Keratinocyte (primary cell): ENCODE data around the gene RIPPLY1. TPM values are rescaled to one million over a fixed set of nuclear protein-coding genes. Genes with fewer than 3 reads are reported as not detected.

Experiments used
- DNase-seq: peaks from one replicate; pipeline ENCODE4 v3.0.0-alpha.2; 2011; ENCODE audit warnings: low read depth, missing footprints, low spot score
- FAIRE-seq: peaks from 2 replicates; lab custom pipeline; 2011; peaks lifted over from hg19 to GRCh38; lab: Jason Lieb, UNC
- H2AFZ ChIP-seq: 2 replicates; pipeline ENCODE4 v1.6.0; 2012; ENCODE audit warnings: low read length, control low read depth, inconsistent platforms; ENCODE audit not compliant: control insufficient read depth
- H3K27ac ChIP-seq: 2 replicates; pipeline ENCODE4 v1.5.1; 2011; ENCODE audit warnings: low read length; ENCODE audit not compliant: control insufficient read depth, insufficient read depth
- H3K27me3 ChIP-seq: 3 replicates; pipeline ENCODE4 v1.6.0; 2011; ENCODE audit warnings: low read length; ENCODE audit not compliant: control insufficient read depth, insufficient read depth; ENCODE audit errors: extremely low read depth
- H3K36me3 ChIP-seq, 2 experiments: 2 replicates in 1 of 2; 3 replicates in 1 of 2; pipeline ENCODE4 v1.5.1; 2011; ENCODE audit warnings: low read length in 2 of 2, mild to moderate bottlenecking in 1 of 2; ENCODE audit not compliant: control insufficient read depth in 2 of 2, insufficient read depth in 2 of 2; ENCODE audit errors: extremely low read depth in 1 of 2
- H3K4me1 ChIP-seq: 3 replicates; pipeline ENCODE4 v1.5.1; 2011; ENCODE audit warnings: low read length; ENCODE audit not compliant: control insufficient read depth, insufficient read depth; ENCODE audit errors: extremely low read depth
- H3K4me2 ChIP-seq: 3 replicates; pipeline ENCODE4 v1.6.0; 2011; ENCODE audit warnings: low read depth, low read length; ENCODE audit not compliant: control insufficient read depth, insufficient read depth; ENCODE audit errors: extremely low read depth
- H3K4me3 ChIP-seq, 3 experiments: fragments of 200-600 bp in 1 of 3; sonication (generic) in 1 of 3; 2 replicates in 2 of 3; 3 replicates in 1 of 3; pipeline ENCODE4 v1.5.1; 2011 to 2016; ENCODE audit warnings: low read length in 3 of 3, mild to moderate bottlenecking in 3 of 3, control low read depth in 2 of 3, inconsistent platforms in 1 of 3, low read depth in 1 of 3, mixed read lengths in 1 of 3, mixed run types in 1 of 3, moderate library complexity in 1 of 3; ENCODE audit not compliant: control insufficient read depth in 2 of 3, insufficient read depth in 2 of 3; ENCODE audit errors: extremely low read depth in 1 of 3
- H3K79me2 ChIP-seq: 2 replicates; pipeline ENCODE4 v1.6.0; 2012; ENCODE audit warnings: low read length; ENCODE audit not compliant: control insufficient read depth, insufficient read depth
- H3K9ac ChIP-seq: 3 replicates; pipeline ENCODE4 v1.6.0; 2011; ENCODE audit warnings: low read length; ENCODE audit not compliant: control insufficient read depth, insufficient read depth; ENCODE audit errors: extremely low read depth
- H3K9me1 ChIP-seq: 3 replicates; pipeline ENCODE4 v1.6.0; 2011; ENCODE audit warnings: low read length; ENCODE audit not compliant: control insufficient read depth, insufficient read depth; ENCODE audit errors: extremely low read depth
- H3K9me3 ChIP-seq: 2 replicates; pipeline ENCODE4 v1.5.1; 2012; ENCODE audit warnings: low read depth, low read length; ENCODE audit not compliant: control insufficient read depth
- H4K20me1 ChIP-seq: 3 replicates; pipeline ENCODE4 v1.6.0; 2011; ENCODE audit warnings: low read length; ENCODE audit not compliant: control insufficient read depth, insufficient read depth; ENCODE audit errors: extremely low read depth
- EZH2 ChIP-seq: IDR thresholded peaks from one replicate; pipeline ENCODE4 v1.6.1; 2012; ENCODE audit warnings: inconsistent platforms, mild to moderate bottlenecking, low read length, moderate library complexity
- dilution Hi-C: fragments of 300-500 bp; cut with MboI; formaldehyde crosslinking; loops from one replicate; pipeline ENCODE4 v1.7.0; 2020; ENCODE audit warnings: low sequenced_read_pairs; ENCODE audit not compliant: extremely low pct_ligation_motif_present
- polyA plus RNA-seq, 5 experiments: library from polyadenylated mRNA; depleted of rRNA in 3 of 5; stranded (reverse) in 3 of 5; stranded (forward) in 1 of 5; unstranded in 1 of 5; fragments of >200 nt; gene quantifications; 1 replicate in 1 of 5; 2 replicates in 3 of 5; 3 replicates in 1 of 5; pipeline versions ENCODE4 v1.2.1 to v1.2.3, GENCODE V29; 2011 to 2012; ENCODE audit warnings: missing spikeins in 2 of 5, low read depth in 1 of 5, low replicate concordance in 1 of 5
- TF ChIP-seq, protein P1 (sequence below), 3 experiments: IDR thresholded peaks in 1 of 3; conservative IDR thresholded peaks in 1 of 3; optimal IDR thresholded peaks in 1 of 3; 2 replicates in 2 of 3; 3 replicates in 1 of 3; pipeline versions ENCODE3 to v1.5.1; 2011; ENCODE audit warnings: low read length in 3 of 3, mild to moderate bottlenecking in 3 of 3, moderate library complexity in 2 of 3, control low read depth in 1 of 3, inconsistent platforms in 1 of 3; ENCODE audit not compliant: insufficient read depth in 2 of 3; ENCODE audit errors: extremely low read depth in 1 of 3

The RIPPLY1 gene
- polyA plus RNA-seq, 1 donor (not counting 4 experiments of a cell fraction or from before 2014, with no cell fraction given): not detected

DNA sequence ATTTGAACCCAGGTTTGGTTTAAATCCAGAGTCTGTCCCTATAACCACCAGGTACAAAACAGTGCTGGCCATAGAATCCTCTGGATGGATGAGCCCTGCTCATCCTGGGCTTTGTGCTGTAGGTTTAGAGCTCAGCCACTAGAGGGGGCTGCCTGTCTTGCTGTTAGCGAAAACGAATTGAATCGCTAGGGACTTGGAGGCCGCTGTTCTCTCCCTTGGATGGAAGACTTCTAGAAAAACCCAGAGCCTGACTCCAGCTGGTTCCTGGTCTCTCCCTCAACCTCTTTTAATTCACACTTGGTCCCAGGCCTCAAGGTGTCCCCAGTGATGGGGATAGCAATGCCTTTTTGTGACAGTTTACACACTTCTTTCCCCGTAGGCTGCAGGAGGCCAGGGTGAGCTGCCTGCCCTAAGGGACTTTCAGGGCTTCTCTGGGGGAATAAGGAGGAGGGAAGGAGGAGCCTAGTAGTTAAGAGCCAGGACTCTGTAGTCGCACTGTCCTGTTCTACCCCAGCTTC lies 8.7 kb downstream of the RIPPLY1 start:
- Histone ChIP-seq H3K4me1 (peaks cover 13% of the 10 kb centered on the region), H3K27me3 (no peaks in the 10 kb centered on the region), H3K36me3 (no peaks in the 10 kb centered on the region), H3K9me1 (no peaks in the 10 kb centered on the region), H3K27ac (no peak overlapping the region), H3K9ac (no peak overlapping the region), H3K4me3 (no peak overlapping the region), H3K9me3 (no peaks in the 10 kb centered on the region), H3K79me2 (no peaks in the 10 kb centered on the region), H2AFZ (peak overlapping the region; percentile 63), H4K20me1 (no peaks in the 10 kb centered on the region), H3K4me2 (peak overlapping the region; percentile 46)
- FAIRE-seq: peak; percentile 79
- dilution Hi-C loops: no loop called here
- TF ChIP-seq, protein P1, sequence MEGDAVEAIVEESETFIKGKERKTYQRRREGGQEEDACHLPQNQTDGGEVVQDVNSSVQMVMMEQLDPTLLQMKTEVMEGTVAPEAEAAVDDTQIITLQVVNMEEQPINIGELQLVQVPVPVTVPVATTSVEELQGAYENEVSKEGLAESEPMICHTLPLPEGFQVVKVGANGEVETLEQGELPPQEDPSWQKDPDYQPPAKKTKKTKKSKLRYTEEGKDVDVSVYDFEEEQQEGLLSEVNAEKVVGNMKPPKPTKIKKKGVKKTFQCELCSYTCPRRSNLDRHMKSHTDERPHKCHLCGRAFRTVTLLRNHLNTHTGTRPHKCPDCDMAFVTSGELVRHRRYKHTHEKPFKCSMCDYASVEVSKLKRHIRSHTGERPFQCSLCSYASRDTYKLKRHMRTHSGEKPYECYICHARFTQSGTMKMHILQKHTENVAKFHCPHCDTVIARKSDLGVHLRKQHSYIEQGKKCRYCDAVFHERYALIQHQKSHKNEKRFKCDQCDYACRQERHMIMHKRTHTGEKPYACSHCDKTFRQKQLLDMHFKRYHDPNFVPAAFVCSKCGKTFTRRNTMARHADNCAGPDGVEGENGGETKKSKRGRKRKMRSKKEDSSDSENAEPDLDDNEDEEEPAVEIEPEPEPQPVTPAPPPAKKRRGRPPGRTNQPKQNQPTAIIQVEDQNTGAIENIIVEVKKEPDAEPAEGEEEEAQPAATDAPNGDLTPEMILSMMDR (optimal IDR thresholded peaks at IDR 0.05 in 1 of 3, IDR thresholded peaks at IDR 0.05 in 1 of 3, conservative IDR thresholded peaks at IDR 0.05 in 1 of 3; ENCODE audit: extremely low read depth in 1 of 3, insufficient read depth in 2 of 3, low read length in 3 of 3): peak; percentile 85 to 93 (median 87)
- no peak for TF ChIP-seq EZH2
- no peak for DNase-seq

DNA sequence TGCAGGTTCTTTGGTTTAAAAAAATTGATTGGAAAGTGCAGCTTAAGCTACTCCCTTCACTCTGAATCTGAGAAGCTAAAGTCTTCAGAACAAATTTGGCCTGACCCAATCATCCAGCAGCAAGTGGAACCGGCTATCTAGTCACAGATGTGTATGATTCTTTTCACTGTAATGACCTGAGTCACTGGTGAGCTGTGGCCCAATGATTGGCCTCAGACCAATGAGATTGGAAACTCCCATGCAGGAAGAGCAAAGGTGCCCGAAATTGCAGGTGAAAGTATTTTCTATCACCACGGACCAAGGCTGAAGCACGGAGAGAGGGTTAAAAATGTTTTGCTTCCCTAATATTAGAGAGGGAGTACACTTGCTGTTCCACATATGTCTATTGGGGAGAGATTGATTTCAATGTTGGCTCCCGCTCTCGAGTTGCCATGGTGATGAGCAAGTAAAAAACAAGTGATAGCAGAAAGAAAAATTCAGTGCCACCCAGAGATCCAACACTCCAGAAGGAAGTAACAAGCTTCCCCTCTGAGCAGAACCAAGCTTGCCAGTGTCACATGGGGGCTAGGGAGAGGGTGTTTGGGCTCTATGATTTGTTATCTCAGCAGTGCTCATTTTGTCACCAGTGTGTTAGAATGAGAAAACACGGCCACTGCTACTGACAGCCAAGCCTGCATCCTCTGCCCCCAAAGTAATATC lies 11.2 kb downstream of the RIPPLY1 start:
- H3K9me1 ChIP-seq: no peaks in the 10 kb centered on the region
- no peak overlapping the region for H3K27ac ChIP-seq
- FAIRE-seq: no peak
- no peaks in the 10 kb centered on the region for H3K36me3 ChIP-seq
- H3K4me3 ChIP-seq: no peak overlapping the region
- no peaks in the 10 kb centered on the region for H4K20me1 ChIP-seq
- H3K9me3 ChIP-seq: no peaks in the 10 kb centered on the region
- no peak for DNase-seq
- H3K27me3 ChIP-seq: no peaks in the 10 kb centered on the region
- dilution Hi-C loops: no loop called here
- H2AFZ ChIP-seq: no peak overlapping the region
- TF ChIP-seq EZH2: no peak
- TF ChIP-seq, protein P1 (optimal IDR thresholded peaks at IDR 0.05 in 1 of 3, IDR thresholded peaks at IDR 0.05 in 1 of 3, conservative IDR thresholded peaks at IDR 0.05 in 1 of 3; ENCODE audit: extremely low read depth in 1 of 3, insufficient read depth in 2 of 3, low read length in 3 of 3): no peak
- H3K4me2 ChIP-seq: no peak overlapping the region
- H3K4me1 ChIP-seq: peaks cover 13% of the 10 kb centered on the region
- H3K79me2 ChIP-seq: no peaks in the 10 kb centered on the region
- no peak overlapping the region for H3K9ac ChIP-seq
